Kasumi-1 (cell line): Measurements from ENCODE around the gene PDK1.

ENCODE experiments used
- DNase-seq, 2 experiments: peaks; one replicate each; lab custom pipeline; 2025; lab: John Stamatoyannopoulos, UW

PDK1 gene

DNA sequence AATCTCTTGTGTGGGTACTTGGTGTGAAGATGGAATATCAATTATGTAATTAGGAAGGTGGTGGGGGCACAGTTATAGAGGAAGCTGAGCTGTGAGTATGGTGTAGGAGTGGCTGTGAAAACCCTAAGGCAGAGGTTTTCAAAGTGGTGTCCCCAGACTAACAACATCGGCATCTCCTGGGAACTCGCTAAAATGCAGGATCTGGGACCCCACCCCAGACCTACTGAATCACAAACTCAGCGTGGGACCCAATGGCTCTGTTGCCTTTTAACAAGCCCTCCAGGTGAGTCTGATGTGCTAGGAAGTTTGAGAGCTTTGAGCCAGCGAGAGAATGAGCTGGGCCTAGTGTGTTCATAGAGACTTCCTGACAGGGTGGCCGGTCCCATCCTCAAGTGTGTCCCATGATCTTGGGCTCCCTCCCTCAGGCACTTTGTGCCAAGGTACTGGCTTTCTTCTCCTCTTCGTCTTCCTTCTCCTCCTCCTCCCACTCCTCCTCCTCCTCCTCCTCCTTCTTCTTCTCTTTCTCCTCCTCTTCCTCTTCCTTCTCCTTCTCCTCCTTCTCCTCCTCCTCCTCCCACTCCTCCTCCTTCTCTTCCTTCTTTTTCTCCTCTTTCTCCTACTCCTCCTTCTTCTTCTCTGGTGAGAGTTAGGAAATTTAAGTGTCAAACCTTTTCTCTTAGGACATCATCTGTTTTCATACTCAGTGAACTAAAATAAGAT lies 86.6 kb downstream of the PDK1 start:
- DNase-seq = no peak

DNA sequence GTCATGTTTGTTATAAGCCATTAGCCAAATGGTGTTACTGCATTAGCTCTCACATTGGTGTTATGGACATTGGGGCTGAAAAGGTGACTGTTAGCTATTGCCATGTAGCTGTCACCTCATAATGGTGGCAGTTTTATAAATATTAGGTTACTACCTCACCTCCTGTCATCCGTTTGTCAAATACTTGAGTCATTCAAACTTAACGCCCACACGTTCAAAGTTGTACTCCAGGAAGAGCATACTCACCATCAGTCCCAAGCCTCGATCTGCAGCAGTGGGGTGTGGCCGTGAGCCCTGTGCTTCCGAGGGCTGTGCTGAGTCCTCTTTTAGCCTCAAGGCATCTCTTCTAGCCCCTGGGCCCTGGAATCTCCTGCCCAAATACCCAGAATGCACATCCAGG lies 87.3 kb downstream of the PDK1 start:
- DNase-seq = no peak

DNA sequence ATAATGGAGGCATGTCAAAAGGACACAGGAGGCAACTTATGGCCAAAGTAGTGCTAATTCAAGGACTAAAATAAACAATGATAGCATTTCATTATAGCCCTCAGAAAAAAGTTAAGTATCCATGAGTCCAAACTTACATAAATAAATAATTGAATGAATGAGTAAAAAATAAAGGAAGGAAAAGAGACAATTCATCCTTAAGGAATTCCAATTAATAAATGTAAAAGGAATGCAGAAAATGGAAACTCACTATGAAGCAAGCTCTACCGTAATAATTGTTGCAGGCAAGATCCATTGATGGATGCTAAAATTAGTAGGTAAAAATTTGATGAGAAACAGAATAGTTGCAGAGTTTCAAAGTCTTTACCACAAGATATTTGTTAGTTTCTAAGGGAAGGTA lies 91.5 kb downstream of the PDK1 start:
- no peak for DNase-seq

DNA sequence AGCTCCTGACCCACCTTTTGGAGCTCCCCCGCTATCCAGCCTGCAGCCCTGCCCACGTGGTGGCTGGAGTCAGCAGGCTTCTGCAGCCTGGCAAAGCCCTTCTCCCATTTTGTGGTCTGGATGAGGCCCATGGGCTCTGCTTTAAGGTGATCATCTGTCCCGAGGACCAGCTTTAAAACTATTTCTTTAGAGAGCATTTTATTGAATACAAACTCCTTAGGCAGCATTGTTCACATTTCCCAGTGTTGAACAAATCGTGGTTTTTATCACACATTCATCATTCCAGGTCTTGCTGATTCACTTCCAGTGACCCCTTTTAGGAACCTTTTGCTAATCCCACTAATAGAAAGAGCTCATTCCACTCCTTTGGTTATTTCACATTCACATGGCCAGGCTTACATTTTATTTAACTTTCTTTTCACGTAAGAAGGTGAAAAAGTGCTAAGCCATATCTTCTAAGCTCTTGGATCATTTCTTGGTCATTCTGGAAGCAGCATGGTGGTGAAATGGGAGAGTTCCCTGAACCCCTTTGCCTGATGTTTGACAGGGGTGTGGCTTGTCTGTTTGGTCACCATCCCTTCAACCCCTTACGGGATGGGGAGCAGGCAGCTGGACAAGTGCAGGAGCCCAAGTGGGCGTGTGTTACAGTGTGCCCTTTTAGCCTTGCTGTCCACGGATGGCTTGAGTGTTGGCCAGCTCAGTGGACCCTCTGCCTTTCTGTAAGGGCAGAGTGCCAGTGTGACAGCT lies 99.4 kb downstream of the PDK1 start:
- no peak for DNase-seq

DNA sequence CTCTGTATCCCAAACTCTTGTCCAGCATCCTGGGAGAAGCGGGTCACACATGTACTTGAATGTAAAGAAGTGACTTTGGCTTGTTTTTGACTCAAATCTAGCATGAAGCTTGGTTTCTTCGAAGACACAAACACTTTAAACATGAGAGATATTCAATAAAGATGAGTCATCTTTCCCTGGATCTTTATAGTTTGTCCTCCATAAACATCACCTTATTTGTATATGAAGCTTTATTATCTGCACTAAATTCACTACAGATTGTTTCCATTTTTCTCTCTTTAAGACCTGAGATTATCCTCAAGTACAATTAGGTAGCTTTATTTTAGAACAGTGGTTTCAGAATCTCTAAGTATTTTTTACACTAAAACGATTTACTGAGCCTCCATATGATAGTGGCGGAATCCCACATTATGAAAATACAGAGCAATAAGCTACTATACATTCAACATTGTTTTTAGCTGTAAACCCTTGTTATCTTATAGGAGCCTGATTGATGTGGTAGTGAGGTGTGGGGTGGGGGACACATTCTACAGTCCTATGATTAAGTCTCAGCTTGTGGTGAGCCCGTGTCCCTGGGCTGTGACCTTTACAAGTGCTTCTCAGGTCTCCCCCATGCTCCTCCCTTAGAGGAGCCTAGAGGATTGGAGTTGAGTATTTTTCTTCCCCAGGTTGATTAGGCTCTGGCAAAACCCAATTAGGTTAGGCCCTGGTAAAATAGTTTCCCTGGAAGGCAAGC lies 100.1 kb downstream of the PDK1 start:
- DNase-seq = no peak
